Keratinocyte (primary cell): ENCODE measurements around the gene MIR17HG. TPM values are rescaled to one million over a fixed set of nuclear protein-coding genes. Genes with fewer than 3 reads are reported as not detected.

Source experiments
- DNase-seq: peaks from one replicate; pipeline ENCODE4 v3.0.0-alpha.2; 2011; ENCODE audit warnings: low read depth, missing footprints, low spot score
- FAIRE-seq: peaks from 2 replicates; lab custom pipeline; 2011; peaks lifted over from hg19 to GRCh38; lab: Jason Lieb, UNC
- H2AFZ ChIP-seq: 2 replicates; pipeline ENCODE4 v1.6.0; 2012; ENCODE audit warnings: low read length, control low read depth, inconsistent platforms; ENCODE audit not compliant: control insufficient read depth
- H3K27ac ChIP-seq: 2 replicates; pipeline ENCODE4 v1.5.1; 2011; ENCODE audit warnings: low read length; ENCODE audit not compliant: control insufficient read depth, insufficient read depth
- H3K27me3 ChIP-seq: 3 replicates; pipeline ENCODE4 v1.6.0; 2011; ENCODE audit warnings: low read length; ENCODE audit not compliant: control insufficient read depth, insufficient read depth; ENCODE audit errors: extremely low read depth
- H3K36me3 ChIP-seq, 2 experiments: 2 replicates in 1 of 2; 3 replicates in 1 of 2; pipeline ENCODE4 v1.5.1; 2011; ENCODE audit warnings: low read length in 2 of 2, mild to moderate bottlenecking in 1 of 2; ENCODE audit not compliant: control insufficient read depth in 2 of 2, insufficient read depth in 2 of 2; ENCODE audit errors: extremely low read depth in 1 of 2
- H3K4me1 ChIP-seq: 3 replicates; pipeline ENCODE4 v1.5.1; 2011; ENCODE audit warnings: low read length; ENCODE audit not compliant: control insufficient read depth, insufficient read depth; ENCODE audit errors: extremely low read depth
- H3K4me2 ChIP-seq: 3 replicates; pipeline ENCODE4 v1.6.0; 2011; ENCODE audit warnings: low read depth, low read length; ENCODE audit not compliant: control insufficient read depth, insufficient read depth; ENCODE audit errors: extremely low read depth
- H3K4me3 ChIP-seq, 3 experiments: fragments of 200-600 bp in 1 of 3; sonication (generic) in 1 of 3; 2 replicates in 2 of 3; 3 replicates in 1 of 3; pipeline ENCODE4 v1.5.1; 2011 to 2016; ENCODE audit warnings: low read length in 3 of 3, mild to moderate bottlenecking in 3 of 3, control low read depth in 2 of 3, inconsistent platforms in 1 of 3, low read depth in 1 of 3, mixed read lengths in 1 of 3, mixed run types in 1 of 3, moderate library complexity in 1 of 3; ENCODE audit not compliant: control insufficient read depth in 2 of 3, insufficient read depth in 2 of 3; ENCODE audit errors: extremely low read depth in 1 of 3
- H3K79me2 ChIP-seq: 2 replicates; pipeline ENCODE4 v1.6.0; 2012; ENCODE audit warnings: low read length; ENCODE audit not compliant: control insufficient read depth, insufficient read depth
- H3K9ac ChIP-seq: 3 replicates; pipeline ENCODE4 v1.6.0; 2011; ENCODE audit warnings: low read length; ENCODE audit not compliant: control insufficient read depth, insufficient read depth; ENCODE audit errors: extremely low read depth
- H3K9me1 ChIP-seq: 3 replicates; pipeline ENCODE4 v1.6.0; 2011; ENCODE audit warnings: low read length; ENCODE audit not compliant: control insufficient read depth, insufficient read depth; ENCODE audit errors: extremely low read depth
- H3K9me3 ChIP-seq: 2 replicates; pipeline ENCODE4 v1.5.1; 2012; ENCODE audit warnings: low read depth, low read length; ENCODE audit not compliant: control insufficient read depth
- H4K20me1 ChIP-seq: 3 replicates; pipeline ENCODE4 v1.6.0; 2011; ENCODE audit warnings: low read length; ENCODE audit not compliant: control insufficient read depth, insufficient read depth; ENCODE audit errors: extremely low read depth
- EZH2 ChIP-seq: IDR thresholded peaks from one replicate; pipeline ENCODE4 v1.6.1; 2012; ENCODE audit warnings: inconsistent platforms, mild to moderate bottlenecking, low read length, moderate library complexity
- dilution Hi-C: fragments of 300-500 bp; cut with MboI; formaldehyde crosslinking; loops from one replicate; pipeline ENCODE4 v1.7.0; 2020; ENCODE audit warnings: low sequenced_read_pairs; ENCODE audit not compliant: extremely low pct_ligation_motif_present
- polyA plus RNA-seq, 5 experiments: library from polyadenylated mRNA; depleted of rRNA in 3 of 5; stranded (reverse) in 3 of 5; stranded (forward) in 1 of 5; unstranded in 1 of 5; fragments of >200 nt; gene quantifications; 1 replicate in 1 of 5; 2 replicates in 3 of 5; 3 replicates in 1 of 5; pipeline versions ENCODE4 v1.2.1 to v1.2.3, GENCODE V29; 2011 to 2012; ENCODE audit warnings: missing spikeins in 2 of 5, low read depth in 1 of 5, low replicate concordance in 1 of 5
- TF ChIP-seq, protein P1 (sequence below), 3 experiments: IDR thresholded peaks in 1 of 3; conservative IDR thresholded peaks in 1 of 3; optimal IDR thresholded peaks in 1 of 3; 2 replicates in 2 of 3; 3 replicates in 1 of 3; pipeline versions ENCODE3 to v1.5.1; 2011; ENCODE audit warnings: low read length in 3 of 3, mild to moderate bottlenecking in 3 of 3, moderate library complexity in 2 of 3, control low read depth in 1 of 3, inconsistent platforms in 1 of 3; ENCODE audit not compliant: insufficient read depth in 2 of 3; ENCODE audit errors: extremely low read depth in 1 of 3

MIR17HG gene
- polyA plus RNA-seq, 1 donor (not counting 4 experiments of a cell fraction or from before 2014, with no cell fraction given), result 2.9 TPM

DNA sequence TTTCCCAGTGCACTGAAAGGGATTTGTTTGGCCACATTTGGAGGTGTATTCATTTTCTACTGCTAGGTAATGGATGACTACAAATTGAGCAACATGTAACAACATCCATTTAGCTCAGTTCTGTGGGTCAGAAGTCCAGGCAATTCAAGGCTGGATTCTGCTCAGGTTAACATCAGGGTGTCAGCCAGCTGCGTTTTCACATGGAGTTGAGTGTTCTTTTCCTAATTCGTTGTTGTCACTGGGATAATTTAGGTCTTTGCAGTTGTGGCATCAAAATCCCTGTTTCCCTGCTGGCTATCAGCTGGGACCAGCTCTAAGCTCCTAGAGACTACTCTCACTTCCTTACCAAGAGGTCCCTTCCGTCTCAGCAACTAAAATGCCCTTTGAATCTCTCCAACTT, 25.4 kb downstream of the MIR17HG start:
- Histone ChIP-seq H4K20me1 (no peaks in the 10 kb centered on the region), H3K4me3 (no peak overlapping the region), H3K27me3 (no peaks in the 10 kb centered on the region), H3K9me3 (no peaks in the 10 kb centered on the region), H3K9me1 (no peaks in the 10 kb centered on the region), H3K36me3 (no peaks in the 10 kb centered on the region), H3K27ac (no peak overlapping the region), H3K79me2 (no peaks in the 10 kb centered on the region), H3K4me1 (peaks cover 9% of the 10 kb centered on the region), H3K9ac (no peak overlapping the region), H3K4me2 (no peak overlapping the region), H2AFZ (no peak overlapping the region)
- DNase-seq, result no peak
- no peak for FAIRE-seq
- dilution Hi-C loops, result no loop called here
- TF ChIP-seq, protein P1, sequence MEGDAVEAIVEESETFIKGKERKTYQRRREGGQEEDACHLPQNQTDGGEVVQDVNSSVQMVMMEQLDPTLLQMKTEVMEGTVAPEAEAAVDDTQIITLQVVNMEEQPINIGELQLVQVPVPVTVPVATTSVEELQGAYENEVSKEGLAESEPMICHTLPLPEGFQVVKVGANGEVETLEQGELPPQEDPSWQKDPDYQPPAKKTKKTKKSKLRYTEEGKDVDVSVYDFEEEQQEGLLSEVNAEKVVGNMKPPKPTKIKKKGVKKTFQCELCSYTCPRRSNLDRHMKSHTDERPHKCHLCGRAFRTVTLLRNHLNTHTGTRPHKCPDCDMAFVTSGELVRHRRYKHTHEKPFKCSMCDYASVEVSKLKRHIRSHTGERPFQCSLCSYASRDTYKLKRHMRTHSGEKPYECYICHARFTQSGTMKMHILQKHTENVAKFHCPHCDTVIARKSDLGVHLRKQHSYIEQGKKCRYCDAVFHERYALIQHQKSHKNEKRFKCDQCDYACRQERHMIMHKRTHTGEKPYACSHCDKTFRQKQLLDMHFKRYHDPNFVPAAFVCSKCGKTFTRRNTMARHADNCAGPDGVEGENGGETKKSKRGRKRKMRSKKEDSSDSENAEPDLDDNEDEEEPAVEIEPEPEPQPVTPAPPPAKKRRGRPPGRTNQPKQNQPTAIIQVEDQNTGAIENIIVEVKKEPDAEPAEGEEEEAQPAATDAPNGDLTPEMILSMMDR (optimal IDR thresholded peaks at IDR 0.05 in 1 of 3, IDR thresholded peaks at IDR 0.05 in 1 of 3, conservative IDR thresholded peaks at IDR 0.05 in 1 of 3; ENCODE audit: extremely low read depth in 1 of 3, insufficient read depth in 2 of 3, low read length in 3 of 3), result no peak
- TF ChIP-seq EZH2, result no peak

DNA sequence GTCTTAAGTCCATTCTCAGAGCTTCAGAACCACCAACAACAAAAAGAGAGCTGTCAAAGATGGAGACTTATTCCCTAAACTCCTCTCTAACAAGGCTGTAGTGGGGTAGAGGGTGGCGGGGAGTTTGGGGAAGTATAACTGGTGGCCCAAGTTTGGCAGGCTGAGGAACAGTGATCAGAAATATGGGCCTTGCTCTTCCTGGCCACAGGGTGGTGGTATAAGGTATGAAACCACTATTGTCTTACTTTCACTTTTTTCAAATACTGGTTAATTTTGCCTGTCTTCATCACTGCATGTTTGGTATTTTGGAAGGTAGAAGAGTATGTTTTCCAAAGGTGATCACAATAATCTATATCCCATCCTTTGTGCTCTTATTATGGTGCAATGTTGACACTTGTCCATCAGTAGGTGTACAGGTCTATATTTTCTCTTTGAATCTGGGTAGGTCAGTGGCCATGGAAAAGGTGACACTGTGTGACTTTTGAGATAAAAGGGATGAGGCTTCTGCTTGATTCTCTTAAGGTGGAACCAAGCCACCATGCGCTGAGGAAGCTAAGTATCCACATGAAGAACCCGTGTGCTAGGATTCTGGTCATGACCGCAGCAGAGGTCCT, 27.7 kb downstream of the MIR17HG start:
- Histone ChIP-seq H3K4me1 (no peaks in the 10 kb centered on the region), H3K27ac (no peak overlapping the region), H3K4me3 (no peak overlapping the region), H3K4me2 (no peak overlapping the region), H3K27me3 (no peaks in the 10 kb centered on the region), H3K9me1 (no peaks in the 10 kb centered on the region), H3K9ac (no peak overlapping the region), H3K79me2 (no peaks in the 10 kb centered on the region), H3K9me3 (no peaks in the 10 kb centered on the region), H3K36me3 (no peaks in the 10 kb centered on the region), H4K20me1 (no peaks in the 10 kb centered on the region), H2AFZ (no peak overlapping the region)
- no peak for FAIRE-seq
- dilution Hi-C loops, result no loop called here
- no peak for DNase-seq
- no peak for TF ChIP-seq EZH2
- TF ChIP-seq, protein P1 (optimal IDR thresholded peaks at IDR 0.05 in 1 of 3, IDR thresholded peaks at IDR 0.05 in 1 of 3, conservative IDR thresholded peaks at IDR 0.05 in 1 of 3; ENCODE audit: extremely low read depth in 1 of 3, insufficient read depth in 2 of 3, low read length in 3 of 3), result peak; percentile 48 to 63 (median 61)
